SIG-M5 treated with dmso at 0.1 percent for 504 hours (cell line): ENCODE results near the gene ADISSP.

Experiments
- DNase-seq: peaks from one replicate; lab custom pipeline; 2025; ENCODE audit not compliant: unreplicated experiment; lab: John Stamatoyannopoulos, UW

ADISSP gene

GRCh38 chr20:3720068-3720467, 47.5 kb downstream of the ADISSP start:
- no peak for DNase-seq

GRCh38 chr20:3719046-3719445, 48.5 kb downstream of the ADISSP start:
- DNase-seq, result no peak

DNA sequence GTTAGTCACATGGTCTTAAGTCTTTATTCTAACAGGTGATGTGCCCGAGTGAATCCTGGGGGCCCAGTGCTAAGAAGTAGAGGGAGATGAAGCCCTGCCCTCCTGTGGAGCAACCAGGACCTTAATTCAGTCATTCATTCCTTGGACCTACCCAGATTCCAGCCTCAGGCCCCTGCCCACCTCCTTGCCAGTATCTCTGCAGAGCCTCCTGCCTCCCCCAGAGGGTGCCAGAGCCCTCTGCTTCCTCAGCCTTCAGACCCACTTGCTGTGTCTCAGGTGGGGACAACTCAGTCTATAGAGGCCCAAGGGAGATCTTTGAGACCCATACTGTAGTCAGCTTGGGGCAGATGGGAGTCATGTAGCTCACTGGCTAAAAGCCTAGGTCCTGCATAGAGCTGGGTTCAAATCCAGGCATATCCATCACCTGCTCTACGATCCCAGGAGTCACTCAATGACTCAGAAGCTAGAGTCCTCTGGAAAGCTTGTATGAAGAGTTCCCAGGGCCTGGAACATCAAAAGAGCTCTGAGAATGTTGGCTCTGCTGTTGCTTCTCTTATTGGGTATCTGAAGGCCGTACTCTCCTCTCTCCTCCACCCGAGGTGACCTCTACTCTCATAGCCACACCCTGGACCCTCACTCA, 51.2 kb downstream of the ADISSP start:
- DNase-seq, result peak; percentile 49

DNA sequence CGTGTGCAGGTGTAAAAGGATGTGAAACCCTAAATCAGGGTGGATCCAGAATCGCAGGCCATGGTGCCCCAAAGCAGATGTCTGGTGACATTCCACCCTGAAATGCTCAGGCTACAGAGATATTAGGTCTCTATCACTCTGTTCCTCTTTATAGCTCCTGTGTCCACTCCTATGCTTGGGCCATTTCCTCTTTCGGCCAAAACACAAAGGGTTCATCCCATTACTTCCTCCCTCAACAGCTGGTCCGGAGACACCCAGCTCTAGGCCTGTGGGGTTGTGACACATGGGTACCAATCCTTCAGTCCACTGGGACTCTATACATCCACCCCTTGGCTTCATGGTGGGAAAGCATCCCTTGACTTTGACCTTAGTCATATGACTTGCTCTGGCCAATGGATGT, 53.5 kb downstream of the ADISSP start:
- DNase-seq, result no peak

DNA sequence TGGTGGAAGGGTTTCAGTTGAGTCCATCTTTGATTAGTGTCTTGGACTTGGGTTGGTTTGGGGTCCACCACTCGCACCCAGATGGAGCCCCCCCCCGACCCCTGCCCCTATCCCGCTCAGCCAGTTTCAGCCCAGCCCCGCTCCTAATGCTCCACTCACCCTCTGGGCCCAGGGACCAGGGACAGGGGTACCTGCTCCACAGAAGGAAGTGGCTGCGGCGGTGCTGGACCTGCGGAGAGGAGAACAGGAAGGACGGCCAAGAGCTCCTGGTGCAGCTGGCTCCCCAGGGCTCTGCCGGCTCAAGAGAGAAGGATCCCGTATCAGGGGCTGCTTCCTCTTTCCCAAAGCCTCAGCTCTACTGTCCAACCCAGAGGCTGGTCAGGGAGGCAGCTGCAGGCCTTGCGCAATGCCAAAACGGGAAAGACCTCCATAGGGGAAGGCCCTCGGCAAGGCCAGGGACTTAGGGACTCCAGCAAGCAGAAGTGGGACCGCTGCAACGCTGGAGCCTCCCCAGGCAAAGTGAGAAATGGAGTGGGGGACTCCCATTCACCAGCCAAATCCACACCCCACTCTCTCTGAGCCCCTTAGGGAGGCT, 55.2 kb downstream of the ADISSP start, which contains the start of gene SIGLEC1:
TSS of gene SIGLEC1 (minus strand) at position 322 of the 595 bp plus-strand sequence. CDS start 5,472 bp downstream, outside the sequence.
- DNase-seq, result peak; percentile 89

GRCh38 chr20:3711484-3711941, 56.0 kb downstream of the ADISSP start:
- no peak for DNase-seq

- DNase-seq, result peak; percentile 32
Measured at GRCh38 chr20:3710703-3711483, 56.7 kb downstream of the ADISSP start.

DNA sequence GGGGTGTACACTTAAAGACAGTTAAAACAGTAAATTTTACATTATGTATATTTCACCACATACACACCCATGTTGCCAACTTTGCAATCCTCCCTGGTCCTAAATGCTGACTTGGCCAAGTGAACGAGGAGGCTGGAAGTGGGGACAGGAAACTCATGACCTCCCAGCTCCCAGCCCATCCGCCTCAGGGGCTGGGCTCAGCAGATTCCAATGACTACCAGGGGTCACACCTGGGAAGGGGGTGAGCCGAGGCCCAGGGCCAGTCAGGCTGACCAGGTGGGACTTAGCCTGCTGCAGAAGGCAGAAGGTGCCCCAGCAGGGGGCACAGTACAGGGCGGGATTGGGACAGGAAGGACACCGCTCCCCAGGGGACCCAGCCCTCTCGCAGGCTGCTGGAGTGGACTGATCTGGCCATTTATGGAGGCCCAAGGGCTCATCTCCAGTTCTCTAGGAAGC, 57.5 kb downstream of the ADISSP start:
- DNase-seq, result no peak

GRCh38 chr20:3707508-3707899, 60.0 kb downstream of the ADISSP start:
- no peak for DNase-seq

GRCh38 chr20:3706774-3707507, 60.6 kb downstream of the ADISSP start:
- DNase-seq, result no peak

DNA sequence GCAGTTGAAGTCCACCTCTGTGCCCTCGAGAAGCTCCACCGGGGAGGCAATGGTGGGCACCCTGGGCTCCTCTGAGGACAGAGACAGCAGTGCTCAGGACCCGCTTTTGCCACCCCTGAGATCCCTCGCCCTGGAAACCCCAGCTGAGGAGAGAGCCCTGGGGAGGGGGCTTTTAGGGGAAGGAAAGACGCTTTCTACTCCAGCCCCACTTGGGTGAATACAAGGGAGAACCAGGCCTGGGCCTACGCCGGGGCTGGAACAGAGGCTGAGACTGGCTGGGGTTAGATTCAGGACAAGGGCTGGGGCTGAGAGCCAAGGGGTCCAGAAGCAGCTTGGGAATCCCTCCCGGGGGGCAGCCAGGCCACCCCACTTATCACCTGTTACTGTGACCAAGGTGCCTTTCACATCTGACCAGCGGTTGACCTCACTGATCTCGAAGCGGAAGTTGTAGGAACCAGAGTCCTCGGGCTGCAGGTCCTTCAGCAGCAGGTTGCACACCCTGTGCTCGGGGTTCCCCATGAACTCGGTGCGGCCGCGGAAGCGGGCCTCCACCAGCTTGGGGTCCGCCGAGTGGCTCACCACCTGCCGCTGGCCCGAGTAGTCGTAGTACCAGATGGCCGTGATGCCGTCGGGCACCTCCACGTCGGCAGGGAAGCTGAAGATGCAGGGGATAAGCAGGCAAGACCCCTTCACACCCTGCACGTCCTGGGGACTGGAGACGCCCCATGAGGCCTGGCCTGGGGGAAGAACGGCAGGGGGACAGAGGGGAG, 61.4 kb downstream of the ADISSP start:
- no peak for DNase-seq

DNA sequence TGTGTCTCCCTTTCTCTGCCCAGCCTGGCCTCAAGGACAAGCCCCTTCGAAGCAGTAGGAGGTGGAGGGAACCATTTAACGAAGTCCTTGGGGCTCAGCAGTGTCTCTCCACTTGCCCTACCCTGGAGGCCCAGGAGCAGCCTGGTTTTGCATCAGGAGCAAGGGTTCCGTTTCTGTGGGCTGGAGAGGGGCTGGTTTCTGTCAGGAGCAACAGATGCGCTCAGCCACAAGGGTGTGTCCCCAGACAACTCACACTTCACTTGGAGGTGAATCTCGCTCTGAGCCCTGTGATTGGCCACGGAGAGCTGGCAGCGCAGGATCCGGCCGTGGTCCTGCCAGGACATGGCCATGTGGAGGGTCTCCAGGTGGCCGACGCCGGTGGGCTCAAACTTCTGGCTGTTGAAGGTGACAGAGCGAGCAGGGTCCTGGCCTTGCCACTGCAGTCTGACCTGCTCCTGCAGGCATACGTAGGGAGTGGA, 62.0 kb downstream of the ADISSP start:
- no peak for DNase-seq

- DNase-seq, result no peak
Measured at GRCh38 chr20:3704087-3704486, 63.5 kb downstream of the ADISSP start.
